GM12874 (cell line): ENCODE results near the gene PDX1.

Source experiments
- TF ChIP-seq, protein P1 (sequence below): IDR thresholded peaks from 2 replicates; pipeline ENCODE4 v1.5.1; 2011; ENCODE audit warnings: low read depth, mild to moderate bottlenecking, control low read depth, low read length, moderate library complexity; ENCODE audit not compliant: insufficient read depth

PDX1 gene

DNA sequence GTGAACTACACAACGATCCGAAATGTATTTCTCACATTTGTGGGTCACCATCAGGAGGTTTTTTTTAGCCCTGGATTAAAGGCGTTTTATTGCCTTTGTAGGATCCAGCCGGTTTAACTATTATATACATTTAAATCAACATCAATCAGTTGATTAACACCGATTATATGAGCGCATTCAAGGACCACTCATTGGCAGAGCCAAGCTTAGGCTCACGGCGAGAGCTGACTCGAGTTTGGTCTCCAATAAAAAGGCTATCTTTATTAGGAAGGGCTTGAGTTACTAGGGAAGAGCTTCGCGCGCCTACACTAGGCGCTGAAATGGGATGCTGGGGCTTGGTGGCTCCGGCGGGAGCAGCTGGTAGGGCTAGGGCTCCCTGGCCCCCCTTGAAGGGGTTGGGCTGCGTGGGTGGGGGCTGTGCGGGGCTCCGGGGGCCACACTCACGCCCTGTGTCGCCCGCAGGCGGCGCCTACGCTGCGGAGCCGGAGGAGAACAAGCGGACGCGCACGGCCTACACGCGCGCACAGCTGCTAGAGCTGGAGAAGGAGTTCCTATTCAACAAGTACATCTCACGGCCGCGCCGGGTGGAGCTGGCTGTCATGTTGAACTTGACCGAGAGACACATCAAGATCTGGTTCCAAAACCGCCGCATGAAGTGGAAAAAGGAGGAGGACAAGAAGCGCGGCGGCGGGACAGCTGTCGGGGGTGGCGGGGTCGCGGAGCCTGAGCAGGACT is 4.2 kb downstream of the PDX1 start:
- TF ChIP-seq, protein P1, sequence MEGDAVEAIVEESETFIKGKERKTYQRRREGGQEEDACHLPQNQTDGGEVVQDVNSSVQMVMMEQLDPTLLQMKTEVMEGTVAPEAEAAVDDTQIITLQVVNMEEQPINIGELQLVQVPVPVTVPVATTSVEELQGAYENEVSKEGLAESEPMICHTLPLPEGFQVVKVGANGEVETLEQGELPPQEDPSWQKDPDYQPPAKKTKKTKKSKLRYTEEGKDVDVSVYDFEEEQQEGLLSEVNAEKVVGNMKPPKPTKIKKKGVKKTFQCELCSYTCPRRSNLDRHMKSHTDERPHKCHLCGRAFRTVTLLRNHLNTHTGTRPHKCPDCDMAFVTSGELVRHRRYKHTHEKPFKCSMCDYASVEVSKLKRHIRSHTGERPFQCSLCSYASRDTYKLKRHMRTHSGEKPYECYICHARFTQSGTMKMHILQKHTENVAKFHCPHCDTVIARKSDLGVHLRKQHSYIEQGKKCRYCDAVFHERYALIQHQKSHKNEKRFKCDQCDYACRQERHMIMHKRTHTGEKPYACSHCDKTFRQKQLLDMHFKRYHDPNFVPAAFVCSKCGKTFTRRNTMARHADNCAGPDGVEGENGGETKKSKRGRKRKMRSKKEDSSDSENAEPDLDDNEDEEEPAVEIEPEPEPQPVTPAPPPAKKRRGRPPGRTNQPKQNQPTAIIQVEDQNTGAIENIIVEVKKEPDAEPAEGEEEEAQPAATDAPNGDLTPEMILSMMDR: 0 out of 2 replicates have a peak, but pooled peaks have one; percentile 12

DNA sequence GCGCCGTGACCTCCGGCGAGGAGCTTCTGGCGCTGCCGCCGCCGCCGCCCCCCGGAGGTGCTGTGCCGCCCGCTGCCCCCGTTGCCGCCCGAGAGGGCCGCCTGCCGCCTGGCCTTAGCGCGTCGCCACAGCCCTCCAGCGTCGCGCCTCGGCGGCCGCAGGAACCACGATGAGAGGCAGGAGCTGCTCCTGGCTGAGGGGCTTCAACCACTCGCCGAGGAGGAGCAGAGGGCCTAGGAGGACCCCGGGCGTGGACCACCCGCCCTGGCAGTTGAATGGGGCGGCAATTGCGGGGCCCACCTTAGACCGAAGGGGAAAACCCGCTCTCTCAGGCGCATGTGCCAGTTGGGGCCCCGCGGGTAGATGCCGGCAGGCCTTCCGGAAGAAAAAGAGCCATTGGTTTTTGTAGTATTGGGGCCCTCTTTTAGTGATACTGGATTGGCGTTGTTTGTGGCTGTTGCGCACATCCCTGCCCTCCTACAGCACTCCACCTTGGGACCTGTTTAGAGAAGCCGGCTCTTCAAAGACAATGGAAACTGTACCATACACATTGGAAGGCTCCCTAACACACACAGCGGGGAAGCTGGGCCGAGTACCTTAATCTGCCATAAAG is 4.8 kb downstream of the PDX1 start:
- TF ChIP-seq, protein P1: no peak

DNA sequence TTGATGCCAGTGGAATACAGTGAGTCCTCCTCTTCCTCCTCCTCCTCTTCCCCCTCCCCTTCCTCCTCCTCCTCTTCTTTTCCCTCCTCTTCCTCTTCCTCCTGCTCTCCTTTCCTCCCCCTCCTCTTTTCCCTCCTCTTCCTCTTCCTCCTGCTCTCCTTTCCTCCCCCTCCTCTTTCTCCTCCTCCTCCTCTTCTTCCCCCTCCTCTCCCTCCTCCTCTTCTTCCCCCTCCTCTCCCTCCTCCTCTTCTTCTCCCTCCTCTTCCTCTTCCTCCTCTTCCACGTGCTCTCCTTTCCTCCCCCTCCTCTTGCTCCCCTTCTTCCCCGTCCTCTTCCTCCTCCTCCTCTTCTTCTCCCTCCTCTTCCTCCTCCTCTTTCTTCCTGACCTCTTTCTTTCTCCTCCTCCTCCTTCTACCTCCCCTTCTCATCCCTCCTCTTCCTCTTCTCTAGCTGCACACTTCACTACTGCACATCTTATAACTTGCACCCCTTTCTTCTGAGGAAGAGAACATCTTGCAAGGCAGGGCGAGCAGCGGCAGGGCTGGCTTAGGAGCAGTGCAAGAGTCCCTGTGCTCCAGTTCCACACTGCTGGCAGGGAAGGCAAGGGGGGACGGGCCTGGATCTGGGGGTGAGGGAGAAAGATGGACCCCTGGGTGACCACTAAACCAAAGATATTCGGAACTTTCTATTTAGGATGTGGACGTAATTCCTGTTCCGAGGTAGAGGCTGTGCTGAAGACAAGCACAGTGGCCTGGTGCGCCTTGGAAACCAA is 5.6 kb downstream of the PDX1 start:
- TF ChIP-seq, protein P1: no peak

- TF ChIP-seq, protein P1: no peak
These were observed 7.0 kb downstream of the PDX1 start for GRCh38 chr13:27926644-27927434.

DNA sequence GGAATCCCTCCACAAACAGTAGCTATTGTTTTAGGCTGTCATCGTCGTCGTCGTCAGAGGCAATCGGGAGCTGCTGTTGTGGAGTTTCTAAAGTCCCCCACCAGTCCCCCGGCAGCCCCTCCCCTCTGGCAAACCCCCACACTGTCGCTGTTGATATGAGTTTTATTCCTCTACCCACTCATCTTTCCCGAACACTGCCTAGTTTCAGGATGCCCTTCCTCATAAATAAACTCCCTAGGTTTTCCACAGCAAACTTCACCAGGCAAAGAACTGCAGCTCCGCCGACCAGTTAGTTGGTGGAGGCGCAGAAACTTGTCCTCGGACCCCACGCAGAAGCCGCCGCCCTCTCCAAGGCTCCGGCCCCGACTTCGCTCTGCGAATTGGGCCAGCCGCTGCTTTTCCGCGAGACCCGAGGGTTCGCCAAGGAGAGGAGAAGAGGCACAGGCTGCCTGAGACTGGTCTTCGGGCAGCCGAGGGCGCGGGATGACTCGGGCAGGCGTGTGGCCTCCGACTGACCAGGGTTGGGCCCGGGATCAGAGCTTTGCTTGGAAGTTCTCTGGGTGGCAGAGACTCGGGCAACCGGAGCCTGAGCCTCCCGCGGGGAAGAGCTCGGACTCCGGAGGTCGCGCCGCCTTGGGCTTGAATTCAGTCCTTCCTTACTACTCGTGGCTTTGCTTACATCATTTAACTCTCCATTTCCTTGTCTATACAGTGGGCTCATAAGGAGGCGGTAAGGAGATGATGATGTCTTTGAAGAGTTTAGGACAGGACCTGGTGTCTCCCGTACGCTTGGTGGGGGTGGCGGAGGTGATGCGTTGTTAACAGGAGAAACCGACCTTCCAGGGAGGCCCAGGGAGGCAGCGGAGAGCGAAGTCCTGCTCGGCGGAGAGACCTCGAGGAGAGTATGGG is 7.9 kb downstream of the PDX1 start:
- TF ChIP-seq, protein P1: no peak

DNA sequence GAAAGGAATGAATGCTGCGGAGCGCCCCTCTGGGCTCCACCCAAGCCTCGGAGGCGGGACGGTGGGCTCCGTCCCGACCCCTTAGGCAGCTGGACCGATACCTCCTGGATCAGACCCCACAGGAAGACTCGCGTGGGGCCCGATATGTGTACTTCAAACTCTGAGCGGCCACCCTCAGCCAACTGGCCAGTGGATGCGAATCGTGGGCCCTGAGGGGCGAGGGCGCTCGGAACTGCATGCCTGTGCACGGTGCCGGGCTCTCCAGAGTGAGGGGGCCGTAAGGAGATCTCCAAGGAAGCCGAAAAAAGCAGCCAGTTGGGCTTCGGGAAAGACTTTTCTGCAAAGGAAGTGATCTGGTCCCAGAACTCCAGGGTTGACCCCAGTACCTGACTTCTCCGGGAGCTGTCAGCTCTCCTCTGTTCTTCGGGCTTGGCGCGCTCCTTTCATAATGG is 8.6 kb downstream of the PDX1 start:
- TF ChIP-seq, protein P1: no peak
